SKM-1 treated with dmso at 0.1 percent for 144 hours (cell line): ENCODE results near the gene RALGPS1.

Experiments
- DNase-seq: peaks from one replicate; lab custom pipeline; 2025; ENCODE audit not compliant: unreplicated experiment; lab: John Stamatoyannopoulos, UW

Gene RALGPS1

GRCh38 chr9:127199001-127199791 is 284.6 kb downstream of the RALGPS1 start:
- peak; percentile 51 for DNase-seq

GRCh38 chr9:127200106-127200862 is 285.7 kb downstream of the RALGPS1 start:
- DNase-seq, result no peak

- DNase-seq, result no peak
Observed at GRCh38 chr9:127201071-127201541, 286.5 kb downstream of the RALGPS1 start.

- no peak for DNase-seq
Observed at GRCh38 chr9:127201731-127202130, 287.1 kb downstream of the RALGPS1 start.

GRCh38 chr9:127202461-127203169 is 288.0 kb downstream of the RALGPS1 start:
- no peak for DNase-seq

GRCh38 chr9:127203681-127204327 is 289.2 kb downstream of the RALGPS1 start:
- no peak for DNase-seq

- DNase-seq, result no peak
Observed at GRCh38 chr9:127204771-127205470, 290.3 kb downstream of the RALGPS1 start.

- no peak for DNase-seq
Observed at GRCh38 chr9:127205952-127206351, 291.4 kb downstream of the RALGPS1 start.

- DNase-seq, result no peak
Observed at GRCh38 chr9:127206666-127207065, 292.1 kb downstream of the RALGPS1 start.

- no peak for DNase-seq
Observed at GRCh38 chr9:127207734-127208410, 293.3 kb downstream of the RALGPS1 start.

- no peak for DNase-seq
Observed at GRCh38 chr9:127208416-127208815, 293.8 kb downstream of the RALGPS1 start.

GRCh38 chr9:127209220-127209619 is 294.6 kb downstream of the RALGPS1 start:
- DNase-seq, result no peak

GRCh38 chr9:127209948-127210640 is 295.5 kb downstream of the RALGPS1 start:
- no peak for DNase-seq

- DNase-seq, result no peak
Observed at GRCh38 chr9:127210851-127211730, 296.5 kb downstream of the RALGPS1 start.

- DNase-seq, result no peak
Observed at GRCh38 chr9:127211983-127212382, 297.4 kb downstream of the RALGPS1 start.

- DNase-seq, result no peak
Observed at GRCh38 chr9:127212453-127212852, 297.9 kb downstream of the RALGPS1 start.

- DNase-seq, result no peak
Observed at GRCh38 chr9:127213859-127214258, 299.3 kb downstream of the RALGPS1 start.
